ENCODE data around the gene FAHD2B.
"Not testable (repeated sequence)": the region's sequence is repeated elsewhere in the genome, so short reads cannot be mapped to it uniquely, and the experiment has no call there.

The FAHD2B gene

GRCh38 chr2:97080855-97081254 lies 13.8 kb downstream of the FAHD2B start:
- DNase-seq (ENCODE audit: low spot score); H2BK120ac ChIP-seq (ENCODE audit: low read depth, low read length); H3K27ac ChIP-seq (replicated peaks; ENCODE audit: low read length); H4K91ac ChIP-seq (ENCODE audit: low read depth, low read length, poor library complexity); H3K27me3 ChIP-seq (ENCODE audit: control insufficient read depth in 3 of 3, insufficient read depth in 3 of 3, low read depth in 1 of 3, low read length in 3 of 3); H3K9me3 ChIP-seq (replicated peaks in 1 of 2; ENCODE audit: control insufficient read depth in 2 of 2, insufficient read depth in 1 of 2, low read depth in 1 of 2, low read length in 2 of 2); H2BK12ac ChIP-seq (ENCODE audit: low read length); H3K36me3 ChIP-seq (replicated peaks in 1 of 2; ENCODE audit: control insufficient read depth in 2 of 2, insufficient read depth in 2 of 2, low read length in 2 of 2); H3K9ac ChIP-seq (ENCODE audit: low read depth, low read length, poor library complexity); H3K4me1 ChIP-seq (ENCODE audit: control insufficient read depth in 2 of 2, insufficient read depth in 1 of 2, low read depth in 1 of 2, low read length in 2 of 2); H3K23ac ChIP-seq (ENCODE audit: low read depth, low read length, poor library complexity); H3K79me1 ChIP-seq (ENCODE audit: low read depth, low read length); H3K4ac ChIP-seq (ENCODE audit: low read length); H3K14ac ChIP-seq (ENCODE audit: low read length); H3K4me2 ChIP-seq (ENCODE audit: insufficient read depth, low read length, poor library complexity, severe bottlenecking); H2AFZ ChIP-seq (ENCODE audit: low read length); H3K4me3 ChIP-seq (ENCODE audit: low read length in 2 of 2); H2AK5ac ChIP-seq (ENCODE audit: low read depth, low read length); H2BK15ac ChIP-seq (ENCODE audit: low read length); H3K18ac ChIP-seq (ENCODE audit: low read length); H2BK5ac ChIP-seq (ENCODE audit: low read length); H4K8ac ChIP-seq (ENCODE audit: low read depth, low read length): not testable (repeated sequence)
- no CpG with 5 or more reads among the region's 10 CpGs for WGBS, 2 donors (ENCODE audit: extremely low coverage in 2 of 2, insufficient read length in 2 of 2, insufficient replicate concordance in 1 of 2)

GRCh38 chr2:97077213-97077612 lies 17.5 kb downstream of the FAHD2B start:
- H2AFZ ChIP-seq (ENCODE audit: low read length); H3K36me3 ChIP-seq (replicated peaks in 1 of 2; ENCODE audit: control insufficient read depth in 2 of 2, insufficient read depth in 2 of 2, low read length in 2 of 2): not testable (repeated sequence)

GRCh38 chr2:97070915-97071314 lies 23.8 kb downstream of the FAHD2B start:
- not testable (repeated sequence) for H3K9me3 ChIP-seq (replicated peaks in 1 of 2; ENCODE audit: control insufficient read depth in 2 of 2, insufficient read depth in 1 of 2, low read depth in 1 of 2, low read length in 2 of 2); H3K36me3 ChIP-seq (replicated peaks in 1 of 2; ENCODE audit: control insufficient read depth in 2 of 2, insufficient read depth in 2 of 2, low read length in 2 of 2); H3K14ac ChIP-seq (ENCODE audit: low read length); H2BK120ac ChIP-seq (ENCODE audit: low read depth, low read length); H3K27ac ChIP-seq (replicated peaks; ENCODE audit: low read length); H2AK5ac ChIP-seq (ENCODE audit: low read depth, low read length); H4K8ac ChIP-seq (ENCODE audit: low read depth, low read length); H3K4me2 ChIP-seq (ENCODE audit: insufficient read depth, low read length, poor library complexity, severe bottlenecking); H3K4me1 ChIP-seq (ENCODE audit: control insufficient read depth in 2 of 2, insufficient read depth in 1 of 2, low read depth in 1 of 2, low read length in 2 of 2); H3K23ac ChIP-seq (ENCODE audit: low read depth, low read length, poor library complexity); H3K27me3 ChIP-seq (ENCODE audit: control insufficient read depth in 3 of 3, insufficient read depth in 3 of 3, low read depth in 1 of 3, low read length in 3 of 3); H2BK12ac ChIP-seq (ENCODE audit: low read length); H2AFZ ChIP-seq (ENCODE audit: low read length); H4K91ac ChIP-seq (ENCODE audit: low read depth, low read length, poor library complexity); H2BK5ac ChIP-seq (ENCODE audit: low read length); H3K4me3 ChIP-seq (ENCODE audit: low read length in 2 of 2); H3K9ac ChIP-seq (ENCODE audit: low read depth, low read length, poor library complexity); H3K18ac ChIP-seq (ENCODE audit: low read length); H2BK15ac ChIP-seq (ENCODE audit: low read length); H3K79me1 ChIP-seq (ENCODE audit: low read depth, low read length); H3K4ac ChIP-seq (ENCODE audit: low read length); DNase-seq (ENCODE audit: low spot score)
- WGBS, 2 donors (ENCODE audit: extremely low coverage in 2 of 2, insufficient read length in 2 of 2, insufficient replicate concordance in 1 of 2) = no CpG with 5 or more reads among the region's 3 CpGs

More at GRCh38 chr2:97077213-97077612, 17.5 kb downstream of the FAHD2B start:
- H3K4me2 ChIP-seq (ENCODE audit: insufficient read depth, low read length, poor library complexity, severe bottlenecking); H3K9ac ChIP-seq (ENCODE audit: low read depth, low read length, poor library complexity); H3K4ac ChIP-seq (ENCODE audit: low read length); H3K4me3 ChIP-seq (ENCODE audit: low read length in 2 of 2); H3K27me3 ChIP-seq (ENCODE audit: control insufficient read depth in 3 of 3, insufficient read depth in 3 of 3, low read depth in 1 of 3, low read length in 3 of 3); H2BK5ac ChIP-seq (ENCODE audit: low read length); H3K4me1 ChIP-seq (ENCODE audit: control insufficient read depth in 2 of 2, insufficient read depth in 1 of 2, low read depth in 1 of 2, low read length in 2 of 2); H3K14ac ChIP-seq (ENCODE audit: low read length); H3K18ac ChIP-seq (ENCODE audit: low read length); H3K9me3 ChIP-seq (replicated peaks in 1 of 2; ENCODE audit: control insufficient read depth in 2 of 2, insufficient read depth in 1 of 2, low read depth in 1 of 2, low read length in 2 of 2); H3K27ac ChIP-seq (replicated peaks; ENCODE audit: low read length); H2AK5ac ChIP-seq (ENCODE audit: low read depth, low read length); H3K79me1 ChIP-seq (ENCODE audit: low read depth, low read length); H2BK15ac ChIP-seq (ENCODE audit: low read length); H4K91ac ChIP-seq (ENCODE audit: low read depth, low read length, poor library complexity); H3K23ac ChIP-seq (ENCODE audit: low read depth, low read length, poor library complexity); H4K8ac ChIP-seq (ENCODE audit: low read depth, low read length); H2BK120ac ChIP-seq (ENCODE audit: low read depth, low read length); DNase-seq (ENCODE audit: low spot score); H2BK12ac ChIP-seq (ENCODE audit: low read length): not testable (repeated sequence)
- no CpG with 5 or more reads among the region's 8 CpGs for WGBS, 2 donors (ENCODE audit: extremely low coverage in 2 of 2, insufficient read length in 2 of 2, insufficient replicate concordance in 1 of 2)

- not testable (repeated sequence) for H2BK15ac ChIP-seq (ENCODE audit: low read length); H3K4me1 ChIP-seq (ENCODE audit: control insufficient read depth in 2 of 2, insufficient read depth in 1 of 2, low read depth in 1 of 2, low read length in 2 of 2); H2BK12ac ChIP-seq (ENCODE audit: low read length); H3K4ac ChIP-seq (ENCODE audit: low read length); H3K27me3 ChIP-seq (ENCODE audit: control insufficient read depth in 3 of 3, insufficient read depth in 3 of 3, low read depth in 1 of 3, low read length in 3 of 3); H2BK5ac ChIP-seq (ENCODE audit: low read length); H3K27ac ChIP-seq (replicated peaks; ENCODE audit: low read length); DNase-seq (ENCODE audit: low spot score); H3K9ac ChIP-seq (ENCODE audit: low read depth, low read length, poor library complexity); H3K18ac ChIP-seq (ENCODE audit: low read length); H4K91ac ChIP-seq (ENCODE audit: low read depth, low read length, poor library complexity); H3K79me1 ChIP-seq (ENCODE audit: low read depth, low read length); H4K8ac ChIP-seq (ENCODE audit: low read depth, low read length); H3K23ac ChIP-seq (ENCODE audit: low read depth, low read length, poor library complexity); H3K14ac ChIP-seq (ENCODE audit: low read length); H2BK120ac ChIP-seq (ENCODE audit: low read depth, low read length); H2AFZ ChIP-seq (ENCODE audit: low read length); H3K36me3 ChIP-seq (replicated peaks in 1 of 2; ENCODE audit: control insufficient read depth in 2 of 2, insufficient read depth in 2 of 2, low read length in 2 of 2); H3K9me3 ChIP-seq (replicated peaks in 1 of 2; ENCODE audit: control insufficient read depth in 2 of 2, insufficient read depth in 1 of 2, low read depth in 1 of 2, low read length in 2 of 2); H3K4me2 ChIP-seq (ENCODE audit: insufficient read depth, low read length, poor library complexity, severe bottlenecking); H3K4me3 ChIP-seq (ENCODE audit: low read length in 2 of 2); H2AK5ac ChIP-seq (ENCODE audit: low read depth, low read length)
- WGBS, 2 donors (ENCODE audit: extremely low coverage in 2 of 2, insufficient read length in 2 of 2, insufficient replicate concordance in 1 of 2) = no CpG with 5 or more reads among the region's 5 CpGs
Observed at GRCh38 chr2:97068722-97069121, 26.0 kb downstream of the FAHD2B start.

Data from neuronal stem cell (in vitro differentiated cells).